Right kidney (tissue), 1 donor: ENCODE measurements around the gene CNIH1.
"Not testable (repeated sequence)": the region's sequence is repeated elsewhere in the genome, so short reads cannot be mapped to it uniquely, and the experiment has no call there.

ENCODE experiments used
- DNase-seq: peaks from one replicate; pipeline ENCODE4 v3.0.0-alpha.2; 2016

The CNIH1 gene

DNA sequence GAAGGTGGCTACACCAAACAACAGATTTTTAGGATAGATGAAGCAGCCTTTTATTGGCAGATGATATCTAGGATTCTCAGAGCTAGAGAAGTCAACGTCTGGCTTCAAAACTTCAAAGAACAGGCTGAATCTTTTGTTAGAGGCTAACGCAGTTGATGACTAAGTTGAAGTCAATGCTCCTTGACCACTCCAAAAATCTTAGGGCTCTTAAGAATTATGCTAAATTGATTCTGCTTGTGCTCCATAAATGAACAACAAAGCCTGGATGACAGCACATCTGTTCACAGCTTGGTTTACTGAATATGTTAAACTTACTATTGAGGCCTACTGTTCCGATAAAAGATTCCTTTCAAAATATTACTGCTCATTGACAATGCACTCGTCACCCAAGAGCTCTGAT lies 57.3 kb downstream of the CNIH1 start:
- DNase-seq, result no peak

DNA sequence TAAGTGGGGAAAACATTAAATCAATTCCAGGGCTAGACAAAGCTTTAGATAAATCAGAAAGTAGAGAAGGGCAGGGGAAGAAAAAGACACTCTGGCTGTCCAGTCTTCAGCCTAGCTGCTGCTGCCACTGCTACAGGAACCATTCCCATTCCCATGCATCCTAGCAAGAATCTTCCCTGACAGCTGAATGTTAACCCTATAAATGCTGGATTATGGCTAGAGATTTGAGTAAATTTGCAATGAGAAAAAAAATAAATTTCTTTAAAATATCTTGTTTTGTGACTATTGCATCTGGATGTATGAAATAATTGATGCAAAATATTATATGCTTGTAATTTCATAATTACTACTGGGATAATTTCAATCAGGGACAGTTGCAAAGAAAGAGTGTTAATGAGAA lies 59.4 kb downstream of the CNIH1 start:
- no peak for DNase-seq

DNA sequence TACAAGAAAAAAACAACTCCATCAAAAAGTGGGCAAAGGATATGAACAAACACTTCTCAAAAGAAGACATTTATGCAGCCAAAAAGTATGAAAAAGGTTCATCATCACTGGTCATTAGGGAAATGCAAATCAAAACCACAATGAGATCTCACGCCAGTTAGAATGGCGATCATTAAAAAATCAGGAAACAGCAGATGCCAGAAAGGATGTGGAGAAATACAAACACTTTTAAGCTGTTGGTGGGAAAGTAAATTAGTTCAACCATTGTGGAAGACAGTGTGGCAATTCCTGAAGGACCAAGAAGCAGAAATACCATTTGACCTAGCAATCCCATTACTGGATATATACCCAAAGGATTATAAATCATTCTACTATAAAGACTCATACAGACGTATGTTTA lies 60.6 kb downstream of the CNIH1 start:
- not testable (repeated sequence) for DNase-seq

GRCh38 chr14:54378893-54379292 lies 62.3 kb downstream of the CNIH1 start:
- DNase-seq, result not testable (repeated sequence)

GRCh38 chr14:54377501-54377900 lies 63.7 kb downstream of the CNIH1 start:
- DNase-seq, result no peak

GRCh38 chr14:54374117-54374884 lies 66.9 kb downstream of the CNIH1 start:
- no peak for DNase-seq
